ENCODE results near the gene DRP2. TPM values are rescaled to one million over a fixed set of nuclear protein-coding genes. Genes with fewer than 3 reads are reported as not detected.

Gene DRP2
- total and polyA plus RNA-seq, 2 of the 13 experiments (the other 11 are each of a cell fraction or from before 2014, with no cell fraction given), result 0.04 to 0.07 TPM

DNA sequence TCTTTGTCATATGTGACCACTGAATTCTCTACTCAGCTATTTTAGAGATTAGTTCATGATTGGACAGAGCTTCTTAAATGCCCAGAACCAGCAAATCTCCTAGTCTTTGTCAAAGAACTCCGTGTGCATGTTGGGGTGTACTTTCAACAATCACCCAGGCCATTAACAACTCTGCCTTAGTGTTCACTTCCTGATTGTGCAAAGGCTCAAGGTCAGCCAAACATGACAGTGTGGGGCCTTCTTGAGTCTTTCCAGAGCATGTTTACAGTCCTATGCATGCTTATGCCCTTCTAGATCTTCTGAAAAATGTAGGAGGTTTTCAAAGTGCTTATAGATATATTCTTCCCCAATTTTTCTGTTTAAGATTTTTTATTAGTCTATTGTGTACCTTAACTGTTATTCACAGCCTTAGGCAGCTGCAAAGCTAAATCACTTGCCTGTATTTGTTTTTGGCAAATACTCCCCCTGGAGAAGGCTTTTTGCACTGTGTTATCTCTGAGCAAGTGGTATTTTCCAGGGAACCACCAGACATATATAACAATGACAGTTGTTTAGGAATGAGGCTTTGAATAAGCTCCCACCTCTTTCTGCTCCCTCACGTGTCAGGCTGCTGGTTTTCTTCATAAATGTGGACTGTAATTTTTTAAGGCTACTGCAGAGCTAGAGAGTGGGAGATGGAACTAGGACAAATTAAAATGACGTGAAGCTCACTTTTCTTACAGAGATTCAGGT lies 24.0 kb upstream of the DRP2 start:
- intact Hi-C loops (cut with micrococcal nuclease; ENCODE audit: unreplicated experiment), result no loop called here
- in situ Hi-C loops (cut with HindIII; ENCODE audit: extremely low pct_ligation_motif_present, low pct_unique_long_range_greater_than_20kb), result loop anchor here (25.0 kb wide), 1 partner anchor 308 kb away; no protein-coding TSS in a partner anchor
- CTCF ChIA-PET (ENCODE audit: low intra/inter-chr PET ratio, low total read pairs), result no interaction called here
- peak; percentile 81 for ATAC-seq
- peak; percentile 12 for FAIRE-seq
- no peaks in the 10 kb centered on the region for H3K79me2 ChIP-seq (ENCODE audit: insufficient read depth, low read length)
- peak; percentile 41 for DNase-seq (ENCODE audit: low spot score)
- no peak overlapping the region for H3K9ac ChIP-seq (ENCODE audit: insufficient read depth, low read depth, low read length)
- H3K27me3 ChIP-seq (ENCODE audit: control insufficient read depth in 1 of 2, insufficient read depth in 2 of 2, low read length in 2 of 2), result no peaks in the 10 kb centered on the region
- no peaks in the 10 kb centered on the region for H4K20me1 ChIP-seq (ENCODE audit: insufficient read depth, low read length)
- H3K36me3 ChIP-seq (replicated peaks in 1 of 2; ENCODE audit: control insufficient read depth in 1 of 2, insufficient read depth in 2 of 2, low read length in 2 of 2), result no peaks in the 10 kb centered on the region
- 0% methylated on average over 3 of the region's 3 CpGs for WGBS (ENCODE audit: low lambda C conversion rate)
- peaks cover 12% of the 10 kb centered on the region; the same call in 1 of the 2 replicates for H3K4me1 ChIP-seq (ENCODE audit: insufficient read depth, low read length)
- H3K27ac ChIP-seq (ENCODE audit: extremely low read length, insufficient read depth, low read length), result no peak overlapping the region
- POLR2A ChIA-PET, result interaction anchor here (0.5 kb wide), 1 partner anchor 202 kb away, joined by 3 read pairs; no protein-coding TSS in a partner anchor
- H3K4me3 ChIP-seq (replicated peaks in 1 of 3; ENCODE audit: insufficient read depth in 1 of 3, low read depth in 2 of 3, low read length in 3 of 3), result no peak overlapping the region
- H3K9me3 ChIP-seq (ENCODE audit: low read length), result no peaks in the 10 kb centered on the region
- H3K4me2 ChIP-seq (ENCODE audit: low read depth, low read length), result 0 out of 2 replicates have a peak overlapping the region, but pooled peaks have one; percentile 18
- BruUV-seq (replicated peaks), result no TSS peak
- no peak overlapping the region for H2AFZ ChIP-seq (ENCODE audit: low read length)
- TF ChIP-seq PTBP1 (IDR thresholded peaks at IDR 0.05; ENCODE audit: low read depth, low read length, poor library complexity, severe bottlenecking), result no peak
- TF ChIP-seq, protein P1, sequence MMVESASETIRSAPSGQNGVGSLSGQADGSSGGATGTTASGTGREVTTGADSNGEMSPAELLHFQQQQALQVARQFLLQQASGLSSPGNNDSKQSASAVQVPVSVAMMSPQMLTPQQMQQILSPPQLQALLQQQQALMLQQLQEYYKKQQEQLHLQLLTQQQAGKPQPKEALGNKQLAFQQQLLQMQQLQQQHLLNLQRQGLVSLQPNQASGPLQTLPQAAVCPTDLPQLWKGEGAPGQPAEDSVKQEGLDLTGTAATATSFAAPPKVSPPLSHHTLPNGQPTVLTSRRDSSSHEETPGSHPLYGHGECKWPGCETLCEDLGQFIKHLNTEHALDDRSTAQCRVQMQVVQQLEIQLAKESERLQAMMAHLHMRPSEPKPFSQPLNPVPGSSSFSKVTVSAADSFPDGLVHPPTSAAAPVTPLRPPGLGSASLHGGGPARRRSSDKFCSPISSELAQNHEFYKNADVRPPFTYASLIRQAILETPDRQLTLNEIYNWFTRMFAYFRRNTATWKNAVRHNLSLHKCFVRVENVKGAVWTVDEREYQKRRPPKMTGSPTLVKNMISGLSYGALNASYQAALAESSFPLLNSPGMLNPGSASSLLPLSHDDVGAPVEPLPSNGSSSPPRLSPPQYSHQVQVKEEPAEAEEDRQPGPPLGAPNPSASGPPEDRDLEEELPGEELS (CRISPR knock-in tag; IDR thresholded peaks at IDR 0.05), result 0 out of 2 replicates have a peak, but pooled peaks have one; percentile 29
- TF ChIP-seq ZNF550 (CRISPR knock-in tag; IDR thresholded peaks at IDR 0.05; ENCODE audit: borderline replicate concordance), result 0 out of 2 replicates have a peak, but pooled peaks have one; percentile 59
- no peak for TF ChIP-seq SIX4 (CRISPR knock-in tag; IDR thresholded peaks at IDR 0.05)
- TF ChIP-seq HNRNPH1 (optimal IDR thresholded peaks at IDR 0.05; ENCODE audit: low read depth, low read length), result no peak
- TF ChIP-seq, protein P2, sequence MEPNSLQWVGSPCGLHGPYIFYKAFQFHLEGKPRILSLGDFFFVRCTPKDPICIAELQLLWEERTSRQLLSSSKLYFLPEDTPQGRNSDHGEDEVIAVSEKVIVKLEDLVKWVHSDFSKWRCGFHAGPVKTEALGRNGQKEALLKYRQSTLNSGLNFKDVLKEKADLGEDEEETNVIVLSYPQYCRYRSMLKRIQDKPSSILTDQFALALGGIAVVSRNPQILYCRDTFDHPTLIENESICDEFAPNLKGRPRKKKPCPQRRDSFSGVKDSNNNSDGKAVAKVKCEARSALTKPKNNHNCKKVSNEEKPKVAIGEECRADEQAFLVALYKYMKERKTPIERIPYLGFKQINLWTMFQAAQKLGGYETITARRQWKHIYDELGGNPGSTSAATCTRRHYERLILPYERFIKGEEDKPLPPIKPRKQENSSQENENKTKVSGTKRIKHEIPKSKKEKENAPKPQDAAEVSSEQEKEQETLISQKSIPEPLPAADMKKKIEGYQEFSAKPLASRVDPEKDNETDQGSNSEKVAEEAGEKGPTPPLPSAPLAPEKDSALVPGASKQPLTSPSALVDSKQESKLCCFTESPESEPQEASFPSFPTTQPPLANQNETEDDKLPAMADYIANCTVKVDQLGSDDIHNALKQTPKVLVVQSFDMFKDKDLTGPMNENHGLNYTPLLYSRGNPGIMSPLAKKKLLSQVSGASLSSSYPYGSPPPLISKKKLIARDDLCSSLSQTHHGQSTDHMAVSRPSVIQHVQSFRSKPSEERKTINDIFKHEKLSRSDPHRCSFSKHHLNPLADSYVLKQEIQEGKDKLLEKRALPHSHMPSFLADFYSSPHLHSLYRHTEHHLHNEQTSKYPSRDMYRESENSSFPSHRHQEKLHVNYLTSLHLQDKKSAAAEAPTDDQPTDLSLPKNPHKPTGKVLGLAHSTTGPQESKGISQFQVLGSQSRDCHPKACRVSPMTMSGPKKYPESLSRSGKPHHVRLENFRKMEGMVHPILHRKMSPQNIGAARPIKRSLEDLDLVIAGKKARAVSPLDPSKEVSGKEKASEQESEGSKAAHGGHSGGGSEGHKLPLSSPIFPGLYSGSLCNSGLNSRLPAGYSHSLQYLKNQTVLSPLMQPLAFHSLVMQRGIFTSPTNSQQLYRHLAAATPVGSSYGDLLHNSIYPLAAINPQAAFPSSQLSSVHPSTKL (CRISPR knock-in tag; IDR thresholded peaks at IDR 0.05), result peak; percentile 40
- TF ChIP-seq CBX5 (CRISPR knock-in tag; IDR thresholded peaks at IDR 0.05; ENCODE audit: borderline replicate concordance), result no peak
- TF ChIP-seq CEBPG (CRISPR knock-in tag; IDR thresholded peaks at IDR 0.05), result peak; percentile 42
- TF ChIP-seq ZNF782 (CRISPR knock-in tag; IDR thresholded peaks at IDR 0.05; ENCODE audit: borderline replicate concordance), result no peak
- TF ChIP-seq ZBTB38 (CRISPR knock-in tag; IDR thresholded peaks at IDR 0.05), result no peak
- no peak for TF ChIP-seq SOX6 (IDR thresholded peaks at IDR 0.05)
- TF ChIP-seq SOX6 (CRISPR knock-in tag; IDR thresholded peaks at IDR 0.05), result peak; percentile 49
- TF ChIP-seq, protein P3, sequence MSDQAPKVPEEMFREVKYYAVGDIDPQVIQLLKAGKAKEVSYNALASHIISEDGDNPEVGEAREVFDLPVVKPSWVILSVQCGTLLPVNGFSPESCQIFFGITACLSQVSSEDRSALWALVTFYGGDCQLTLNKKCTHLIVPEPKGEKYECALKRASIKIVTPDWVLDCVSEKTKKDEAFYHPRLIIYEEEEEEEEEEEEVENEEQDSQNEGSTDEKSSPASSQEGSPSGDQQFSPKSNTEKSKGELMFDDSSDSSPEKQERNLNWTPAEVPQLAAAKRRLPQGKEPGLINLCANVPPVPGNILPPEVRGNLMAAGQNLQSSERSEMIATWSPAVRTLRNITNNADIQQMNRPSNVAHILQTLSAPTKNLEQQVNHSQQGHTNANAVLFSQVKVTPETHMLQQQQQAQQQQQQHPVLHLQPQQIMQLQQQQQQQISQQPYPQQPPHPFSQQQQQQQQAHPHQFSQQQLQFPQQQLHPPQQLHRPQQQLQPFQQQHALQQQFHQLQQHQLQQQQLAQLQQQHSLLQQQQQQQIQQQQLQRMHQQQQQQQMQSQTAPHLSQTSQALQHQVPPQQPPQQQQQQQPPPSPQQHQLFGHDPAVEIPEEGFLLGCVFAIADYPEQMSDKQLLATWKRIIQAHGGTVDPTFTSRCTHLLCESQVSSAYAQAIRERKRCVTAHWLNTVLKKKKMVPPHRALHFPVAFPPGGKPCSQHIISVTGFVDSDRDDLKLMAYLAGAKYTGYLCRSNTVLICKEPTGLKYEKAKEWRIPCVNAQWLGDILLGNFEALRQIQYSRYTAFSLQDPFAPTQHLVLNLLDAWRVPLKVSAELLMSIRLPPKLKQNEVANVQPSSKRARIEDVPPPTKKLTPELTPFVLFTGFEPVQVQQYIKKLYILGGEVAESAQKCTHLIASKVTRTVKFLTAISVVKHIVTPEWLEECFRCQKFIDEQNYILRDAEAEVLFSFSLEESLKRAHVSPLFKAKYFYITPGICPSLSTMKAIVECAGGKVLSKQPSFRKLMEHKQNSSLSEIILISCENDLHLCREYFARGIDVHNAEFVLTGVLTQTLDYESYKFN (CRISPR knock-in tag; conservative IDR thresholded peaks at IDR 0.05), result 0 out of 2 replicates have a peak, but pooled peaks have one; percentile 26
